Tibial nerve (tissue), 4 donors: ENCODE data around the gene ANKRD9.

Experiments
- EP300 ChIP-seq, 2 donors: sonication (generic); formaldehyde crosslinking; IDR thresholded peaks; one replicate each; pipeline ENCODE4 v1.6.1; 2017; ENCODE audit warnings: antibody characterized with exemption in 2 of 2, mild to moderate bottlenecking in 1 of 2
- POLR2A ChIP-seq, 2 donors: fragments of 450-650 bp; IDR thresholded peaks; one replicate each; pipeline ENCODE4 v1.6.1; 2017; ENCODE audit warnings: antibody characterized with exemption in 2 of 2, mild to moderate bottlenecking in 2 of 2, moderate library complexity in 2 of 2
- TF ChIP-seq, protein P1 (sequence below), 5 experiments: fragments of 200-600 bp in 3 of 5; fragments of 450-650 bp in 2 of 5; sonication (generic) in 3 of 5; IDR thresholded peaks; one replicate each; pipeline ENCODE4 v1.5.1; 2016 to 2019; ENCODE audit warnings: antibody characterized with exemption in 5 of 5, mild to moderate bottlenecking in 3 of 5, moderate library complexity in 2 of 5

- TF ChIP-seq, protein P1, sequence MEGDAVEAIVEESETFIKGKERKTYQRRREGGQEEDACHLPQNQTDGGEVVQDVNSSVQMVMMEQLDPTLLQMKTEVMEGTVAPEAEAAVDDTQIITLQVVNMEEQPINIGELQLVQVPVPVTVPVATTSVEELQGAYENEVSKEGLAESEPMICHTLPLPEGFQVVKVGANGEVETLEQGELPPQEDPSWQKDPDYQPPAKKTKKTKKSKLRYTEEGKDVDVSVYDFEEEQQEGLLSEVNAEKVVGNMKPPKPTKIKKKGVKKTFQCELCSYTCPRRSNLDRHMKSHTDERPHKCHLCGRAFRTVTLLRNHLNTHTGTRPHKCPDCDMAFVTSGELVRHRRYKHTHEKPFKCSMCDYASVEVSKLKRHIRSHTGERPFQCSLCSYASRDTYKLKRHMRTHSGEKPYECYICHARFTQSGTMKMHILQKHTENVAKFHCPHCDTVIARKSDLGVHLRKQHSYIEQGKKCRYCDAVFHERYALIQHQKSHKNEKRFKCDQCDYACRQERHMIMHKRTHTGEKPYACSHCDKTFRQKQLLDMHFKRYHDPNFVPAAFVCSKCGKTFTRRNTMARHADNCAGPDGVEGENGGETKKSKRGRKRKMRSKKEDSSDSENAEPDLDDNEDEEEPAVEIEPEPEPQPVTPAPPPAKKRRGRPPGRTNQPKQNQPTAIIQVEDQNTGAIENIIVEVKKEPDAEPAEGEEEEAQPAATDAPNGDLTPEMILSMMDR (IDR thresholded peaks at IDR 0.05): no peak
- TF ChIP-seq POLR2A (IDR thresholded peaks at IDR 0.05): no peak
- no peak for TF ChIP-seq EP300 (IDR thresholded peaks at IDR 0.05)
These were observed 22.7 kb upstream of the ANKRD9 start for GRCh38 chr14:102532204-102532658.
